Thyroid gland (tissue), 4 donors: ENCODE results near the gene GPR153. TPM values are rescaled to one million over a fixed set of nuclear protein-coding genes. Genes with fewer than 3 reads are reported as not detected.

Experiments
- DNase-seq, 2 donors: peaks; one replicate each; pipeline ENCODE4 v3.0.0-alpha.2; 2019
- H3K27ac ChIP-seq, 3 donors: fragments of 200-600 bp; sonication (generic); 1 replicate in 2 of 3; 2 replicates in 1 of 3; pipeline ENCODE4 v1.5.1; 2016 to 2019; ENCODE audit warnings: mild to moderate bottlenecking in 1 of 3, moderate library complexity in 1 of 3
- H3K27me3 ChIP-seq: fragments of 200-600 bp; sonication (generic); one replicate; pipeline ENCODE4 v1.5.1; 2019
- H3K36me3 ChIP-seq, 2 donors: fragments of 200-600 bp; sonication (generic); one replicate each; pipeline ENCODE4 v1.5.1; 2016 to 2019
- H3K4me1 ChIP-seq, 2 donors: fragments of 200-600 bp; sonication (generic); one replicate each; pipeline ENCODE4 v1.5.1; 2017 to 2019
- H3K4me3 ChIP-seq, 3 donors: fragments of 200-600 bp; sonication (generic); replicated peaks in 1 of 3; 1 replicate in 2 of 3; 2 replicates in 1 of 3; pipeline ENCODE4 v1.5.1; 2016; ENCODE audit warnings: mild to moderate bottlenecking in 1 of 3
- H3K9me3 ChIP-seq: fragments of 200-600 bp; sonication (generic); one replicate; pipeline ENCODE4 v1.5.1; 2017
- CTCF ChIP-seq, 6 experiments: fragments of 200-600 bp in 3 of 6; fragments of 450-650 bp in 3 of 6; sonication (generic) in 3 of 6; IDR thresholded peaks; one replicate each; pipeline ENCODE4 v1.5.1; 2016 to 2019; ENCODE audit warnings: antibody characterized with exemption in 6 of 6, mild to moderate bottlenecking in 2 of 6, inconsistent platforms in 1 of 6, moderate library complexity in 1 of 6
- POLR2A ChIP-seq, 2 donors: fragments of 450-650 bp; IDR thresholded peaks; one replicate each; pipeline ENCODE4 v1.6.1; 2017; ENCODE audit warnings: antibody characterized with exemption in 2 of 2, mild to moderate bottlenecking in 2 of 2, moderate library complexity in 1 of 2
- WGBS, 2 donors: methylation state at CpG; one replicate each; pipeline ENCODE4 v1.1.5; 2017; 5-methylcytosine and 5-hydroxymethylcytosine counted together
- intact Hi-C: fragments of 100-400 bp; cut with DNase I; formaldehyde crosslinking; loops from one replicate; pipeline ENCODE4 v1.15.1; 2023
- total RNA-seq, 4 donors: library from RNA; depleted of rRNA; stranded (reverse); fragments of >200 nt; gene quantifications; one replicate each; pipeline ENCODE4 v1.2.3, GENCODE V29; 2016

GPR153 gene
- total RNA-seq, 4 donors from 2014 or later = 0.78 to 3.2 (median 1.5) TPM

- no peaks in the 10 kb centered on the region for H3K4me1 ChIP-seq
- no peak overlapping the region for H3K27ac ChIP-seq
Measured at GRCh38 chr1:6273380-6273891, 12.5 kb upstream of the GPR153 start.

DNA sequence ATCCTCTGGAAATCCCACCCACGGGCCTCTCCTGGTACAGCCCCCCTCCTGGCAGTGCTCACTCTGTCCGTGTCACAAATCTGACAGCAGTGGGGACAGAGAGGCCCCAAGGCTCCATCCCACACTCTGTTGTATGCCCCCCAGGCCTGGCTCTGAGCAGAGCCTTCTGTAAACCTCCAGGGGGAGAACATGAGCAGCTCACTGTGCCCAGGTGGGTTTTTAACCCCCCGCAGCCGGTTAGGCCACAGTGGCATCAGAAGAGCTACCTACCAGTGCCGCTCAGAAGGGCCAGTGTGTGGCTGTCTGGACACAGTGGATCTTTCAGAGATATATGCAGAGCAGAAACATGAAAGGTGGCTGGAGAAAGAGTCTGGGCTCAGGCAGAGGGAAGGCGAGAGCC, 12.0 kb upstream of the GPR153 start:
- TF ChIP-seq POLR2A (IDR thresholded peaks at IDR 0.05) (no peak), CTCF (IDR thresholded peaks at IDR 0.05) (no peak)
- no peaks in the 10 kb centered on the region for H3K4me1 ChIP-seq
- no peaks in the 10 kb centered on the region for H3K27me3 ChIP-seq
- WGBS, 2 donors = 87 to 93% methylated on average over 4 to 6 of the region's 6 CpGs
- intact Hi-C loops = no loop called here
- no peaks in the 10 kb centered on the region for H3K36me3 ChIP-seq
- no peak for DNase-seq
- H3K27ac ChIP-seq = no peak overlapping the region
- no peaks in the 10 kb centered on the region for H3K9me3 ChIP-seq
- no peak overlapping the region for H3K4me3 ChIP-seq

More at GRCh38 chr1:6273380-6273891, 12.5 kb upstream of the GPR153 start:
- Histone ChIP-seq H3K36me3 (no peaks in the 10 kb centered on the region), H3K27me3 (no peaks in the 10 kb centered on the region), H3K9me3 (no peaks in the 10 kb centered on the region), H3K4me3 (no peak overlapping the region)
- 95 to 97% methylated on average over 18 to 19 of the region's 19 CpGs for WGBS, 2 donors
- no peak for TF ChIP-seq CTCF (IDR thresholded peaks at IDR 0.05)
- TF ChIP-seq POLR2A (IDR thresholded peaks at IDR 0.05) = no peak
- no peak for DNase-seq
- intact Hi-C loops = no loop called here

DNA sequence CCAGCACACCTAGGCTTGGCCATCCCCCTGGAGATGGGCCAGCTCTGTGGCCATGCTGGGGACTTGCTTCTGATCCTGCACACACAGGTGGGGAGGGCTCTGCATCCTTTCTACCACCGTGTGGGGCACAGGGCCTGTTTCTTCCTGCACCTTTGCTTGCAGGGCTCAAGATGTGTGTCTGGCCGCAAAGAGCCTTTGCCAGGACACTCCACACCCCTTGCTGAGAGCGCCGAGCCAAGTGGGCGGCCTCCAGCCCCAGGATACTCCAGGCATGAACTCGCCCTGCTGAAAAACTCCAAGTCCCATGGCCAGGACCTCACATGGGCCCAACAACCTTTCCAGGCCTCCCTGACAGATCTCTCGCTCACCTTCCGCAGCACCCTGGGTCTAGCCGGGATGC, 11.6 kb upstream of the GPR153 start:
- WGBS, 2 donors = 91 to 95% methylated on average over 6 to 8 of the region's 9 CpGs
- Histone ChIP-seq H3K27ac (no peak overlapping the region), H3K9me3 (no peaks in the 10 kb centered on the region), H3K36me3 (no peaks in the 10 kb centered on the region), H3K4me1 (no peaks in the 10 kb centered on the region), H3K4me3 (no peak overlapping the region), H3K27me3 (no peaks in the 10 kb centered on the region)
- intact Hi-C loops = no loop called here
- TF ChIP-seq POLR2A (IDR thresholded peaks at IDR 0.05) (no peak), CTCF (IDR thresholded peaks at IDR 0.05) (no peak)
- DNase-seq = no peak

GRCh38 chr1:6271554-6271953, 10.7 kb upstream of the GPR153 start:
- Histone ChIP-seq H3K27ac (no peak overlapping the region), H3K36me3 (no peaks in the 10 kb centered on the region), H3K27me3 (no peaks in the 10 kb centered on the region), H3K4me3 (no peak overlapping the region), H3K9me3 (no peaks in the 10 kb centered on the region), H3K4me1 (no peaks in the 10 kb centered on the region)
- WGBS, 2 donors = 87 to 89% methylated on average over 9 to 12 of the region's 12 CpGs
- no peak for DNase-seq
- TF ChIP-seq POLR2A (IDR thresholded peaks at IDR 0.05) (no peak), CTCF (IDR thresholded peaks at IDR 0.05) (no peak)
- intact Hi-C loops = no loop called here

DNA sequence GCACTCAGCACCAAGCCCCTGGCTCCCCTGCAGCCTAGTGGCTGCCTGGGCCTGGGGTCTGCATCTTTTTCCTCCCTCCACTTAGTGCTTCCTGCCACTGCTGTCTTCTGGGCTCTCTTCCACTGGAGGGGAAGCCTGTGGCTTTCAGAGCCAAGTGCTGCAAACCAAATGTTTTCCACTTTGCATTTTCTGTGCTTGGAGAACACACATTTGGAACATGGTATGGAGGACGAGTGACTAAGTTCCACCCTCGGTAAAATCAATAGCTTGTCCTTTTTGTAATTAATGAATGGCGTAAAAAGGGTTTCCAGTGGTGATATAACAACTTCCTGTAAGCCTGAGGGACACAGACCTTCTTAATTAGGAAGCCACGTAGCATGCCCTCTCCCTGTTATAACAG, 10.1 kb upstream of the GPR153 start:
- TF ChIP-seq POLR2A (IDR thresholded peaks at IDR 0.05) = no peak
- no peak for TF ChIP-seq CTCF (IDR thresholded peaks at IDR 0.05)
- intact Hi-C loops = no loop called here
- no peaks in the 10 kb centered on the region for H3K4me1 ChIP-seq
- H3K27ac ChIP-seq = no peak overlapping the region
- 76 to 84% methylated on average over 4 of the region's 4 CpGs for WGBS, 2 donors
- H3K9me3 ChIP-seq = no peaks in the 10 kb centered on the region
- DNase-seq = no peak
- no peak overlapping the region for H3K4me3 ChIP-seq
- no peaks in the 10 kb centered on the region for H3K36me3 ChIP-seq
- no peaks in the 10 kb centered on the region for H3K27me3 ChIP-seq
